ENCODE measurements around the gene GRPR.

GRCh38 chrX:16160729-16161128 is 37.4 kb downstream of the GRPR start:
- TF ChIP-seq, protein P1, sequence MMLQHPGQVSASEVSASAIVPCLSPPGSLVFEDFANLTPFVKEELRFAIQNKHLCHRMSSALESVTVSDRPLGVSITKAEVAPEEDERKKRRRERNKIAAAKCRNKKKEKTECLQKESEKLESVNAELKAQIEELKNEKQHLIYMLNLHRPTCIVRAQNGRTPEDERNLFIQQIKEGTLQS (IDR thresholded peaks at IDR 0.05), result no peak
- TF ChIP-seq REST (IDR thresholded peaks at IDR 0.05) (no peak), YY1 (IDR thresholded peaks at IDR 0.05) (no peak), CTCF (IDR thresholded peaks at IDR 0.05; ENCODE audit: low read depth, low read length, missing input control) (no peak), RAD21 (IDR thresholded peaks at IDR 0.05) (no peak), TAF1 (conservative IDR thresholded peaks at IDR 0.05) (no peak), FOXA1 (IDR thresholded peaks at IDR 0.05) (no peak), GABPA (IDR thresholded peaks at IDR 0.05 in 1 of 2, conservative IDR thresholded peaks at IDR 0.05 in 1 of 2) (no peak)
- TF ChIP-seq, protein P2, sequence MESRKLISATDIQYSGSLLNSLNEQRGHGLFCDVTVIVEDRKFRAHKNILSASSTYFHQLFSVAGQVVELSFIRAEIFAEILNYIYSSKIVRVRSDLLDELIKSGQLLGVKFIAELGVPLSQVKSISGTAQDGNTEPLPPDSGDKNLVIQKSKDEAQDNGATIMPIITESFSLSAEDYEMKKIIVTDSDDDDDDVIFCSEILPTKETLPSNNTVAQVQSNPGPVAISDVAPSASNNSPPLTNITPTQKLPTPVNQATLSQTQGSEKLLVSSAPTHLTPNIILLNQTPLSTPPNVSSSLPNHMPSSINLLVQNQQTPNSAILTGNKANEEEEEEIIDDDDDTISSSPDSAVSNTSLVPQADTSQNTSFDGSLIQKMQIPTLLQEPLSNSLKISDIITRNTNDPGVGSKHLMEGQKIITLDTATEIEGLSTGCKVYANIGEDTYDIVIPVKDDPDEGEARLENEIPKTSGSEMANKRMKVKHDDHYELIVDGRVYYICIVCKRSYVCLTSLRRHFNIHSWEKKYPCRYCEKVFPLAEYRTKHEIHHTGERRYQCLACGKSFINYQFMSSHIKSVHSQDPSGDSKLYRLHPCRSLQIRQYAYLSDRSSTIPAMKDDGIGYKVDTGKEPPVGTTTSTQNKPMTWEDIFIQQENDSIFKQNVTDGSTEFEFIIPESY (IDR thresholded peaks at IDR 0.05), result no peak
